Measurements from ENCODE around the gene RPL34.
"Not testable (repeated sequence)": the region's sequence is repeated elsewhere in the genome, so short reads cannot be mapped to it uniquely, and the experiment has no call there.

Gene RPL34

DNA sequence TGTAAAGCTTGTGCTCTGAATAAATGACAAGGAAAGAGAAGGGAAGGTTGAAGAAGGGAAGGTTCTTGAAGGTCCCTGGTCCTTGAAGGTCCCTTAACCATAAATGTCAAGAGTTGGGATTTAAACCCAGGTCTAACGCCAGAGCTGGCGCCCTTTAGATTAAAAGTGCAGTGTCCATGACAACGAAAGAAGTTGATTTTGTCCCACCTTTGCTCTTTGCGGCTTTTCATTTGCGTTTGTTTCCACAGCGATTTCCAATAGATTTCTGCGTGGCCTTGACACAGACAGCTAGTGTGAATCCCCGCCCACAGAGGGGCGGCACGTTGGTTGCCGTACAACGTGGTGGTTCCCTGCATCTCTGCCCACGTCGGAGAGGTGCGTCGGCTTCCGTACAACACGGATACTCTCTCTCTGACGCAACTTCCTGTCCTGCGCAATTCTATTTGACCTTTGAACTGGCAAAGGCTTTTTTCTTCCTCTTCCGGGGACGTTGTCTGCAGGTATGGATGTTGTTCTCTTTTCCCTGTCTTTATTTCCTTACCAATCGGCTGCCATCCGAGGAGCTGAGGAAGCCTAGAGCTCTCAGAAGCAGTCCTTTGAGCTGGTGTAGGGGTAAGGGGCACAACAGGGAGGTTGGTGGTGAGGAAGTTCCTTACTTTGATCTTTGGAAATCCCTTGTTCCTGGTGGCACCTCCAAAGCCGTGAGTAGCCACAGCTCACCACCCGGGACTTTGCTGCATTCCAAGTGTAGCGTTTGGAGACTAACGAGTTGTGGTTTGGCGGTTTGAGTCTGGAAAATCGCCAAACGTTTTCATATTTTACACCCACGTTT is at the start of gene RPL34:
TSS of gene RPL34 (plus strand) at position 476 of the 832 bp plus-strand sequence. CDS start 1,384 bp downstream, outside the sequence.
- peak; percentile 97 for DNase-seq (ENCODE audit: low spot score)

- DNase-seq (ENCODE audit: low spot score) = no peak
These were observed 49.3 kb upstream of the RPL34 start for GRCh38 chr4:108570993-108571569.

- DNase-seq (ENCODE audit: low spot score) = no peak
These were observed 46.0 kb upstream of the RPL34 start for GRCh38 chr4:108574402-108574801.

GRCh38 chr4:108581083-108581482 is 39.3 kb upstream of the RPL34 start:
- no peak for DNase-seq (ENCODE audit: low spot score)

GRCh38 chr4:108586778-108587177 is 33.6 kb upstream of the RPL34 start:
- DNase-seq (ENCODE audit: low spot score) = no peak

- no peak for DNase-seq (ENCODE audit: low spot score)
These were observed 31.5 kb upstream of the RPL34 start for GRCh38 chr4:108588878-108589277.

- no peak for DNase-seq (ENCODE audit: low spot score)
These were observed 30.4 kb upstream of the RPL34 start for GRCh38 chr4:108589961-108590360.

- DNase-seq (ENCODE audit: low spot score) = no peak
These were observed 29.6 kb upstream of the RPL34 start for GRCh38 chr4:108590776-108591175.

DNA sequence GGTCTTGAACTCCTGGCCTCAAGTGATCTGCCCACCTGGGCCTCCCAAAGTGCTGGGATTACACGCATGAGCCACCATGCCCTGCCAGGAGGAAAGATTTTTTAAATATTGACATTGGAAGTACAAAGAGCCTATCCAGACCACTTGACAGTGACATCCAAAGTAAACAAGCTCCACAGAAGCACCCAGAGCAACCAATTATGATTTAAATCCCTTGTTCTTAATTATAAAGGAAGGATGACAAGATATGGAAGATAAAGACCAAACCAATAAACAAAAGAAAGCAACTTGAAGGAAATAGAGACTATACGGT is 27.7 kb upstream of the RPL34 start:
- no peak for DNase-seq (ENCODE audit: low spot score)

GRCh38 chr4:108594296-108594695 is 26.1 kb upstream of the RPL34 start:
- not testable (repeated sequence) for DNase-seq (ENCODE audit: low spot score)

- DNase-seq (ENCODE audit: low spot score) = no peak
These were observed 24.0 kb upstream of the RPL34 start for GRCh38 chr4:108596344-108596743.

- no peak for DNase-seq (ENCODE audit: low spot score)
These were observed 19.3 kb upstream of the RPL34 start for GRCh38 chr4:108601106-108601505.

GRCh38 chr4:108601532-108601931 is 18.8 kb upstream of the RPL34 start:
- DNase-seq (ENCODE audit: low spot score) = peak; percentile 45

DNA sequence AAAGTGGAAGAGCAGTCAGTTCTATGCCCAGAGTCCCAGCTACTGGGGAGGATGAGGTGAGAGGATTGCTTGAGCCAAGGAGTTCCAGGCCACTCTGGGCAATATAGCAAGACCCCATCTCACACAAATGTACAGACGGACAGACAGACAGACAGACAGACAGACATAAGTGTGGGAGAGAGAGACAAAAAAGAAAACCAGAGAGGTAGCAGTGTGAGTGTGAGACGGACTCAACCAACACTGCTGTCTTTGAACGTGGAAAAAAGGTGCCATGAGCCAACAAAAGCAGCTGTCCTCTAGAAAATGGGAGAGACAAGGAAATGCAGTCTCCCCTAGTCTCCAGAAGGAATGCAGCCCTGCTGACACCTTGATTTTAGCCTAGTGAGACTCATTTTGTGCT is 18.2 kb upstream of the RPL34 start:
- no peak for DNase-seq (ENCODE audit: low spot score)

DNA sequence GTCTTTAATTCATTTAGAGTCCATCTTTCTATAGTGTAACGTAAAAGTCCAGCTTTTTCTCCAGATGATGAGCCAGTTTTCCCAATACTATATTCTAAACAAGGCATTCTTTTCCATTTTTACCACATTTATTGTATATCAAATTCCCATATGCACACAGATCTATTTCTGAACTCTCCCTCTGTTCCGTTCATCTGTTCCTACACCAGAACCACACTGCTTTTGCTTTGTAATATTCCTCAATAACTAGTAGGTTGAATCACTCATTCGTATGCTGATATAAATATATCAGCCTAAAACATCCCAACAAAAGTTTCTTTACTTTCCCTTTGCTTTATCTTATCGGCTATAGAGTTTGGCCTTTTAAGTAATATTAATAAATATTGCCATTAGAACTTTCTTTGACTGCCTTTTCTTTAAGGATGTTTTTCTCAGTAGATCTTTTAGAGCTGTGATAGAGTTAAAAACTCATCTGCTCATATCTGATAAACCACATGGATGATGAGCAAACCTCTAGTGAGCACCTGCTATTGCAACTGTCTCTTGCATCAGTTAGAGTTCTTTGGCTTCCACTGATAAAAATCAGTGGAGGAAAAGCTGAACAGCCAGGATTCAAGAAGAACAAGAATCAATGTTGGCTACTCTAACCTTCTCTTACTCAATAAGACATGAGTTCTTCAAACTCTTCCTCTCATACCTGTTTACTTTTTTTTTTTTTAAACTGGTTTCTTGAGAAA is 13.1 kb upstream of the RPL34 start:
- DNase-seq (ENCODE audit: low spot score) = no peak

DNA sequence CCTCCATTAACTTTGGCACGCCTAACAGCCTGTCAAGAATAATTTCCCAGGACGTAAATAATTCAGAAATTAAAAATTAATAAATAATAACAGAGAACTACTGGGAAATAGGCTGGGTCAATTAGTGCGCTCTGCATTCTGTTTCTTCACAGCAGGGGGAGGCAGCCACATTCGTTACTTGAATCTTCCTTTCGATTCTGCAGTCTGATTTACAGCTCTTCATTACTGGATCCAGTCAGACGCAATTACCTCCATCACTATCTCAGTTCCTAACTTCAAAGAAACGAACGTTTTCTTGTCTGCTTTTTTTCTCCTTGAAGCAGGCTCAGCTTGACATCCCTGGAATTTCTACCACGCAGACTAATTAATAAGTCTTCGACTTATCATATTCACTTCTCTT is 9.0 kb upstream of the RPL34 start:
- DNase-seq (ENCODE audit: low spot score) = no peak

DNA sequence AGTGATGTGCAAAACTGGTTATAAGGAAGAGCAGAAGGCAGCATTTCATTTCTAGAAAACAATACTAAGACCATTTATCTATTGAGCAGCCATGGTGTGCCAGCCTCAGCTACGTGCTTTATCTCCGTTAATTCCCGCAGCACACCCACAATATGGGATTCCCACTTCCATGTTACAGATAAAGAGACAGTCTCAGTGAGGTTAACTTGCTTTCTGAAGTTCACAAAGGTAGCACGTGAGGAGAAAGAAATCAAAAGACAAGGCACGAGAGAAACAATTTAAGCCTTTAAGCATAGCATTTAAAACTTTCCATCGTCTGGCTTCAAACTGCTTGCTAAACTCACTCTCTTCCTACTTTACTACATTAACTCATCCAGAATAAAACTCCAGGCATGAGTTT is 8.0 kb upstream of the RPL34 start:
- no peak for DNase-seq (ENCODE audit: low spot score)

DNA sequence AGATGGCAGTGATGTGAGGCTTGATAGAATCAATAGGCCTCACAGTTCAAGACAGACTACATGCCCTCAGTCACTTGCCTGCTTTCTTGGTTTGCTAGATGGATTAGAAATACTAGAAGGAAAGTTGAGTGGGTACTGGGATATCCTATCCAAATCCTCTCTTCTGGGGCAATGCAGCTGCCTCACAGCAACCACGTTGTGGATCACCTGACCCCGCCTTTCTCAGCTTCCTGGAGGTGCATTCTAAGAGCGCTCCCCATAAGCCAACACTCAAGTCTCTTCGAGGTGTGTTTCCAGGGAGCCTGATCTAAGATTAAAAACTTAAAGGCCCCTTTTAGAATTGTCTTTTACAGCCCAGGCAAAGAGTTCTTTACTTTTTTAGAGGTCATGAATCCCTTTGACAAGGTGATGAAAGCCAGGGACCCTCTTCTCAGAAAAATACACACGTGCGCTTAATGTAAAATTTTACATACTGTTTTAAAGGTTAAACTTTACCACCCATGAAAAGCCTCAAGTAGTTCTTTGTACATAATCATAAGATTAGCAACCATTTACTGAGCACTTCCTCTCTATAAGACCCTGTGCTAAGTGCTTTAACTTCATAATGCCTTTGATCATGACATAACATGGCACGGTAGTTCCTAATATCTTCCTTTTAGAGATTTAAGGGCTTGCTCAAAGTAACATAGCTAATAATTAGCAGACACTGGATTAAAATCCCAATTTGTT is 840 bp upstream of the RPL34 start:
- DNase-seq (ENCODE audit: low spot score) = peak; percentile 42

DNA sequence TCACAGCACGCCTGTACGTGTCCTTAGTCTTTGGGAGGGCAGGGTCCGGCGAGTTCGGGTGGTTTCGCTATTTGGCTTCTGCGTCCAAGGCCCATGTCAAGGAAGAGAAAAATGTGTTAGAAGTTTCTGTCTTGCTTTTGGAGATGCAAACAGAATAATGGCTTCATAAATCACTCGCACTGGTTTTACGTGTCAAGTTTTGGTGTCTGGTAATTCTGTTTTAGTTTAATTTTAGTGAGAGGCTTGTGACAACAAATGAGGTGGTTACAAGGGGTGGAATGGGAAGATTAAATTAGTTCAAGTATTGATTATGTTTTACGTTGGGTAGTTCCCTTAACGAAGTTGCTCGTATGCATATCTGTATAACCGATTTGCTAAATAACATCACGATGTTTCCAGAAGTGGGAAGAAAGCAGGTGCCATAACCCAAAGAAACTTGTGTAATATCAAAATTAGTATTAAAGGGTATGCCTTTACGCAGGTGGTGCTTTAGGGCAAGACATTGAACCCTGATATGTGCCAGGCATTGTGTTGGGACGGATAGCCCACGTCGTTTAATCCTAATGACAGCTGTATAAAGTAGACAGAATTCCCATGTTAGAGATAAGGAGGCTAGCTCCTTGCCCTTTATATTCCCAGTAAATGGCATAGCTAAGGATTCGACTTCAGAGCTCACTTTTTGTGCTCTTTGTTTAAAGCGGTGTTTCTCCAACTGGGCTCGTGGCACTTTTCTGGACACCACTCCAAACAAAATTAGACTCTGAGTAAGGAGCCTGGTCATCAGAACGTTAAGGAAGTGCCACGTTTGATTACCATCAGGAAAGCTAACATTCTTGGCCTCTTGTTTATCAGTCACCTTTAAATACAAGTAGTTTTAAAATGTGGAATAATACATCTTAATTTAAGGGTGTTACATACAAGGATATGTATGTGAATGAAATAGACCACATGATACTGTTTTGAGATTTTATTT is 843 bp downstream of the RPL34 start:
- no peak for DNase-seq (ENCODE audit: low spot score)

DNA sequence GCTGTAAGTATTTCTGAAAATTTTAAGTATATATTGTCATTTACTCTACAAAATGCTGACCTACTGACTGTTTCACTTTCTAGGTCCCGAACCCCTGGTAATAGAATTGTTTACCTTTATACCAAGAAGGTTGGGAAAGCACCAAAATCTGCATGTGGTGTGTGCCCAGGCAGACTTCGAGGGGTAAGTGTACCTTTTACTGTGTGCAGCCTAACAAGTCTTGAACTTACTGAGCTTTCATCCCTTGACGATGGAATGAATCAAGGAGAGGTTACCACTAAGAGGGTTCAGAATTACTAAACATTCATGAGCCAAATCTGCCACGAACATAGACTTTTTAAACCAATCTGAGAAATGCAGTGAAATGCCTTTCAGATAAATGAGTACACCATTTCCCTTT is 1.6 kb downstream of the RPL34 start:
- no peak for DNase-seq (ENCODE audit: low spot score)

DNA sequence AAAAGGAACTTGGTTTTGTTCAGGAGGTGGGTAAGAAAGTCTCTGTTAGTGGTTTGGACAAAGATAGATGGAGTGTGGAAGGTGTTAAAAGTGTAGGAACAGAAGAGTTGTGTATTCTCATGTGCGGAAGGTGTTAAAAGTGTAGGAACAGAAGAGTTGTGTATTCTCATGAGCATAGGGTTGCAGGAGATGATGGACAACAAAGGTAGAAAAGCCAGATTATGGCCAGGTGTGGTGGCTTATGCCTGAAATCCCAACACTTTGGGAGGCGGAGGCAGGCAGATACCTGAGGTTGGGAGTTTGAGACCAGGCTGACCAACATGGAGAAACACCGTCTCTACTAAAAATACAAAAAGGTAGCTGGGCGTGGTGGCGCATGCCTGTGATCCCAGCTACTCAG is 2.5 kb downstream of the RPL34 start:
- DNase-seq (ENCODE audit: low spot score) = no peak
